ENCODE results near the gene ZRANB2. TPM values are rescaled to one million over a fixed set of nuclear protein-coding genes. Genes with fewer than 3 reads are reported as not detected.

The ZRANB2 gene, protein sequence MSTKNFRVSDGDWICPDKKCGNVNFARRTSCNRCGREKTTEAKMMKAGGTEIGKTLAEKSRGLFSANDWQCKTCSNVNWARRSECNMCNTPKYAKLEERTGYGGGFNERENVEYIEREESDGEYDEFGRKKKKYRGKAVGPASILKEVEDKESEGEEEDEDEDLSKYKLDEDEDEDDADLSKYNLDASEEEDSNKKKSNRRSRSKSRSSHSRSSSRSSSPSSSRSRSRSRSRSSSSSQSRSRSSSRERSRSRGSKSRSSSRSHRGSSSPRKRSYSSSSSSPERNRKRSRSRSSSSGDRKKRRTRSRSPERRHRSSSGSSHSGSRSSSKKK
- 78.1 and 84.3 TPM in 2 replicates for total RNA-seq
- long read RNA-seq, transcript ZRANB2-202 (10 exons, 3,078 nt) = minor isoform, 48 of 222 reads
- long read RNA-seq, transcript ZRANB2-201 (11 exons, 2,821 nt) = major isoform, 51 of 222 reads
- long read RNA-seq, partial matches to known transcripts = 81 of 222 reads
- long read RNA-seq, other reads (novel, unspliced or antisense) = 41 of 222 reads

DNA sequence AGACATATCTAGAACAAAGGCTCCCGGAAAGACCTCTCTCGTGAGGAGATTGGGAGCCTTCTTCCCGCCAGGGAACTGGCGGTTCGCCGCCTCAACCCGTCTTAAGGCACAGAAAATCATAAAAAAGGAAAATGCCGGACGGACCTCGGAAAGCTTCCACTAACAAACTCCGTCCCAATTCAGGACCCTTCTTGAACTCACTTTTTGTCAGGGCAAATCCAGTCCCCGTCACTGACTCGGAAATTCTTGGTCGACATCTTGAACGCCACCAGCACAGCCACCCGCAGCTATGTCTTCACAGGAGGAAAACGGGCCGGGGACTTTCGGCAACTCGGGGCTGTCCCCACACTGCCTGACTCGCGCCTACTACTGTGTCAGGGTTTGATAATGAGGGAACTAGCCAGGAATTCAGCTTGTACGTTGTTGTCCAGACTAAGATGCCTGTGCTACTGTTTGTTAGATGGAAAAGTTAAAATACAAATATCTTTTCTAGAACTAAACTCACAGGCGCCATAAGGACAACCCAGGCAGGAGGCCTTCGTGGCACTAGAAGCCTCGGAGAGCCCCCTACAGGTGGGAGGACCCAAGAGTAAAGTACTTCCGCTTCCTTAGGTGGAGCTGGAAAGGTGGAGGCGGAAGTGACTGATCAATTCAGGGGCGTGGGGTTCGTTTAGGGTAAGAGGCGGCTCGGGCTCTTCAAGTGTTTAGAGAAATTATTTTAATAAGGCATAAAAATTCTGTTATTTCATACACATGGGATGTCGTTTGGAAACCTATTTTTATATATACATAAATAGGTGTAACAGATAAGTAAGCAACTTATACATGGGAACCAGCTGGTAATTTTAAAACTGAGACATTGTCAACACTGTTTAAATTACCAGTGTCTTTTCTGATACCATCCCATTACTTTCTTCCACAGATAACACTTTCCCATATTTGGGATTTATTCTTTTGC lies at the start of gene ZRANB2:
ZRANB2 (minus strand) TSS at position 297 of the 958 bp plus-strand sequence; CDS start at position 257, 40 bp downstream.
- peak within 1 kb of the TSS; percentile 99 for H3K27ac Mint-ChIP-seq (ENCODE audit: unreplicated experiment)

DNA sequence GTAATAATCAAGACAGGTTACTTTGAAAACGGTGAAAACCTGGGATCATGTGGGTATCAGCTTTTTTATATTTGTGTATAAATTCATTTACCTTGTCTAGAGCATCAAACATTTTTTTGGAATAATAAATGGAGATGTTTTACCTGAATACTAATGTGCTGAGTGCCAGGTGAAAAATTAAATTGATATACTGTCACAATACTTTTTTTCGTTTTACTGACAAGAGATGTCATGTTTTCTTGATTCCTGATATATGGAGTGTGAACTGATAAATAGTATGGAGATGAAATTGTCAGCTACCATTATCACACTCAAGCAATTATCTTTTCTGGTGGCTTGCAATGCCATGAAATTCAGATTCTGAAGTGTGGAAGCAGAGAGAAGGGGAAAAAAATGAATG lies 47.2 kb upstream of the ZRANB2 start:
- Mint-ChIP-seq H3K4me1 (ENCODE audit: unreplicated experiment) (no peaks in the 10 kb centered on the region), H3K27me3 (ENCODE audit: unreplicated experiment) (no peaks in the 10 kb centered on the region), H3K27ac (ENCODE audit: unreplicated experiment) (no peak overlapping the region), H3K4me3 (ENCODE audit: unreplicated experiment) (no peak overlapping the region), H3K36me3 (ENCODE audit: unreplicated experiment) (no peaks in the 10 kb centered on the region), H3K9me3 (ENCODE audit: unreplicated experiment) (peaks cover 45% of the 10 kb centered on the region)
- no peak for DNase-seq (ENCODE audit: extremely low spot score, unreplicated experiment)
- TF ChIP-seq, protein P1, sequence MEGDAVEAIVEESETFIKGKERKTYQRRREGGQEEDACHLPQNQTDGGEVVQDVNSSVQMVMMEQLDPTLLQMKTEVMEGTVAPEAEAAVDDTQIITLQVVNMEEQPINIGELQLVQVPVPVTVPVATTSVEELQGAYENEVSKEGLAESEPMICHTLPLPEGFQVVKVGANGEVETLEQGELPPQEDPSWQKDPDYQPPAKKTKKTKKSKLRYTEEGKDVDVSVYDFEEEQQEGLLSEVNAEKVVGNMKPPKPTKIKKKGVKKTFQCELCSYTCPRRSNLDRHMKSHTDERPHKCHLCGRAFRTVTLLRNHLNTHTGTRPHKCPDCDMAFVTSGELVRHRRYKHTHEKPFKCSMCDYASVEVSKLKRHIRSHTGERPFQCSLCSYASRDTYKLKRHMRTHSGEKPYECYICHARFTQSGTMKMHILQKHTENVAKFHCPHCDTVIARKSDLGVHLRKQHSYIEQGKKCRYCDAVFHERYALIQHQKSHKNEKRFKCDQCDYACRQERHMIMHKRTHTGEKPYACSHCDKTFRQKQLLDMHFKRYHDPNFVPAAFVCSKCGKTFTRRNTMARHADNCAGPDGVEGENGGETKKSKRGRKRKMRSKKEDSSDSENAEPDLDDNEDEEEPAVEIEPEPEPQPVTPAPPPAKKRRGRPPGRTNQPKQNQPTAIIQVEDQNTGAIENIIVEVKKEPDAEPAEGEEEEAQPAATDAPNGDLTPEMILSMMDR (IDR thresholded peaks at IDR 0.05) = no peak

More for the DNA sequence above, at the start of gene ZRANB2:
- TF ChIP-seq, protein P1 (IDR thresholded peaks at IDR 0.05) = peak; percentile 75
- Mint-ChIP-seq H3K4me1 (ENCODE audit: unreplicated experiment) (peaks cover 19% of the 10 kb centered on the region), H3K27me3 (ENCODE audit: unreplicated experiment) (no peaks in the 10 kb centered on the region), H3K9me3 (ENCODE audit: unreplicated experiment) (no peaks in the 10 kb centered on the region), H3K36me3 (ENCODE audit: unreplicated experiment) (peaks cover 6% of the 10 kb centered on the region), H3K4me3 (ENCODE audit: unreplicated experiment) (peak within 1 kb of the TSS; percentile 90)
- peak; percentile 94 for DNase-seq (ENCODE audit: extremely low spot score, unreplicated experiment)

DNA sequence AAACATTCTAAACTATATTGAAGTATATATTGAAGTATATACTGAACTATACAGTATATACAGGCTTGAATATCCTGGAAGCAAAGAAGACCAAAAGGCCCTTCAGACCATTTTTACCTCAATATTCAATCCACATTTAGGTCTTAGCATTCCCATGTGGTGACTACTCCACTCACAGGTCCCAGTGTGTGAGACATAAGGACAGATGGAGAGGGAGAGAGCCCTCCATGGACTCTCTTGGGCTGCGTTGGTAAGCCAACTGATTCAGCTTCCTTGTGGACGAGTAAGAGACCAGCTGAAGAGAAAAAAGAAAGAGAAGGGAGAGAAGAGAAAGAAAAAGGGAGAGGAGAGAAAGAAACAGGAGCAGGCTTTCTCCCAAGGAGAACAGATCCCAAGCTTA lies 37.3 kb upstream of the ZRANB2 start:
- DNase-seq (ENCODE audit: extremely low spot score, unreplicated experiment) = no peak
- no peak overlapping the region for H3K4me3 Mint-ChIP-seq (ENCODE audit: unreplicated experiment)
- TF ChIP-seq, protein P1 (IDR thresholded peaks at IDR 0.05) = no peak
- H3K27me3 Mint-ChIP-seq (ENCODE audit: unreplicated experiment) = peaks cover 7% of the 10 kb centered on the region
- peaks cover 12% of the 10 kb centered on the region for H3K9me3 Mint-ChIP-seq (ENCODE audit: unreplicated experiment)
- no peaks in the 10 kb centered on the region for H3K4me1 Mint-ChIP-seq (ENCODE audit: unreplicated experiment)
- H3K27ac Mint-ChIP-seq (ENCODE audit: unreplicated experiment) = no peak overlapping the region
- H3K36me3 Mint-ChIP-seq (ENCODE audit: unreplicated experiment) = no peaks in the 10 kb centered on the region

DNA sequence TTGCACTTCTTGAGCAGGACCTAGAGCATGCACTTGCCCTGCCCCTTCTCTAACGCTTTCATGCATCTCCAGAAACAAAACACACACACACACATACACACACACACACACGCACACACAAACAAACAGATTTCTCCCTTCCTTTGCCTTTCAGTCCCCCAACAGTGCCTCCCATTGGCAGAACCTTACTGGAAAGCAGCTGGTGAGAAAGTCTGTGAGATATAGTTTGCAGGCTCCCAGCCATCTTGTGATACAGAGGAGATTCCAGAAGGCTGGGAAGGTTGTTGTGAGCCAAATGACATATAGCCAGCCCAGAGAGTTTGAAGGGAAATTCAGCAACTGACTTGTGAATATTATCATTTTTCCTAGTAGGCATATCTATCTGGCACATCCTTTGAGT lies 35.9 kb upstream of the ZRANB2 start:
- Mint-ChIP-seq H3K27me3 (ENCODE audit: unreplicated experiment) (peaks cover 7% of the 10 kb centered on the region), H3K4me1 (ENCODE audit: unreplicated experiment) (no peaks in the 10 kb centered on the region), H3K9me3 (ENCODE audit: unreplicated experiment) (peaks cover 3% of the 10 kb centered on the region), H3K4me3 (ENCODE audit: unreplicated experiment) (no peak overlapping the region), H3K36me3 (ENCODE audit: unreplicated experiment) (no peaks in the 10 kb centered on the region), H3K27ac (ENCODE audit: unreplicated experiment) (no peak overlapping the region)
- TF ChIP-seq, protein P1 (IDR thresholded peaks at IDR 0.05) = no peak
- DNase-seq (ENCODE audit: extremely low spot score, unreplicated experiment) = no peak
